Thyroid gland (tissue), 4 donors: ENCODE data around the gene LDLRAD3.

Experiments
- CTCF ChIP-seq, 6 experiments: fragments of 200-600 bp in 3 of 6; fragments of 450-650 bp in 3 of 6; sonication (generic) in 3 of 6; IDR thresholded peaks; one replicate each; pipeline ENCODE4 v1.5.1; 2016 to 2019; ENCODE audit warnings: antibody characterized with exemption in 6 of 6, mild to moderate bottlenecking in 2 of 6, inconsistent platforms in 1 of 6, moderate library complexity in 1 of 6
- POLR2A ChIP-seq, 2 donors: fragments of 450-650 bp; IDR thresholded peaks; one replicate each; pipeline ENCODE4 v1.6.1; 2017; ENCODE audit warnings: antibody characterized with exemption in 2 of 2, mild to moderate bottlenecking in 2 of 2, moderate library complexity in 1 of 2

- TF ChIP-seq POLR2A (IDR thresholded peaks at IDR 0.05) = no peak
- no peak for TF ChIP-seq CTCF (IDR thresholded peaks at IDR 0.05)
These were observed 166.2 kb downstream of the LDLRAD3 start for GRCh38 chr11:36109850-36110606.
